HG03432 (cell line): ENCODE measurements around the gene PEX12.
"Not testable (repeated sequence)": the region's sequence is repeated elsewhere in the genome, so short reads cannot be mapped to it uniquely, and the experiment has no call there.

Experiments
- ATAC-seq: cut with Tn5 transposase; IDR thresholded peaks from one replicate; pipeline ENCODE4 v1.9.1; 2021; ENCODE audit warnings: mild to moderate bottlenecking, moderate library complexity; ENCODE audit not compliant: unreplicated experiment

Gene PEX12

GRCh38 chr17:35578929-35579432, 610 bp upstream of the PEX12 start:
- no peak for ATAC-seq

- ATAC-seq: no peak
Measured at GRCh38 chr17:35577830-35578196, 558 bp downstream of the PEX12 start.

- ATAC-seq: no peak
Measured at GRCh38 chr17:35575759-35576158, 2.6 kb downstream of the PEX12 start.

GRCh38 chr17:35569405-35569804, 9.0 kb downstream of the PEX12 start:
- ATAC-seq: no peak

- ATAC-seq: no peak
Measured at GRCh38 chr17:35568561-35568960, 9.8 kb downstream of the PEX12 start.

- no peak for ATAC-seq
Measured at GRCh38 chr17:35566968-35567367, 11.4 kb downstream of the PEX12 start.

GRCh38 chr17:35563181-35563580, 15.2 kb downstream of the PEX12 start:
- not testable (repeated sequence) for ATAC-seq

- no peak for ATAC-seq
Measured at GRCh38 chr17:35560703-35561102, 17.7 kb downstream of the PEX12 start, which contains the start of gene SLFN14. Gene SLFN14 (minus strand): TSS chr17:35560819. CDS start chr17:35558062, 2,757 bp downstream.

GRCh38 chr17:35559495-35560210, 18.7 kb downstream of the PEX12 start:
- no peak for ATAC-seq

- ATAC-seq: no peak
Measured at GRCh38 chr17:35557353-35557752, 21.0 kb downstream of the PEX12 start.

GRCh38 chr17:35555691-35556090, 22.7 kb downstream of the PEX12 start:
- no peak for ATAC-seq

- ATAC-seq: no peak
Measured at GRCh38 chr17:35554668-35555067, 23.7 kb downstream of the PEX12 start.

- ATAC-seq: no peak
Measured at GRCh38 chr17:35553310-35553709, 25.1 kb downstream of the PEX12 start.

- no peak for ATAC-seq
Measured at GRCh38 chr17:35548978-35549377, 29.4 kb downstream of the PEX12 start.

GRCh38 chr17:35548208-35548810, 30.1 kb downstream of the PEX12 start:
- ATAC-seq: no peak

- ATAC-seq: no peak
Measured at GRCh38 chr17:35546487-35546886, 31.9 kb downstream of the PEX12 start.

GRCh38 chr17:35545150-35545549, 33.2 kb downstream of the PEX12 start:
- no peak for ATAC-seq

- ATAC-seq: no peak
Measured at GRCh38 chr17:35543856-35544255, 34.5 kb downstream of the PEX12 start.

GRCh38 chr17:35542990-35543389, 35.4 kb downstream of the PEX12 start:
- no peak for ATAC-seq

GRCh38 chr17:35541434-35541833, 36.9 kb downstream of the PEX12 start:
- ATAC-seq: no peak

GRCh38 chr17:35540589-35541404, 37.6 kb downstream of the PEX12 start:
- no peak for ATAC-seq

GRCh38 chr17:35539659-35540026, 38.7 kb downstream of the PEX12 start:
- ATAC-seq: no peak
